NCI-H1436 treated with DMSO at 0.1 percent for 48 hours (cell line): ENCODE measurements around the gene LGR4.
A peak's percentile ranks its signal among the peaks of the same experiment; 100 is the strongest.

ENCODE experiments used
- DNase-seq: peaks from one replicate; lab custom pipeline; 2025; lab: John Stamatoyannopoulos, UW

The LGR4 gene

DNA sequence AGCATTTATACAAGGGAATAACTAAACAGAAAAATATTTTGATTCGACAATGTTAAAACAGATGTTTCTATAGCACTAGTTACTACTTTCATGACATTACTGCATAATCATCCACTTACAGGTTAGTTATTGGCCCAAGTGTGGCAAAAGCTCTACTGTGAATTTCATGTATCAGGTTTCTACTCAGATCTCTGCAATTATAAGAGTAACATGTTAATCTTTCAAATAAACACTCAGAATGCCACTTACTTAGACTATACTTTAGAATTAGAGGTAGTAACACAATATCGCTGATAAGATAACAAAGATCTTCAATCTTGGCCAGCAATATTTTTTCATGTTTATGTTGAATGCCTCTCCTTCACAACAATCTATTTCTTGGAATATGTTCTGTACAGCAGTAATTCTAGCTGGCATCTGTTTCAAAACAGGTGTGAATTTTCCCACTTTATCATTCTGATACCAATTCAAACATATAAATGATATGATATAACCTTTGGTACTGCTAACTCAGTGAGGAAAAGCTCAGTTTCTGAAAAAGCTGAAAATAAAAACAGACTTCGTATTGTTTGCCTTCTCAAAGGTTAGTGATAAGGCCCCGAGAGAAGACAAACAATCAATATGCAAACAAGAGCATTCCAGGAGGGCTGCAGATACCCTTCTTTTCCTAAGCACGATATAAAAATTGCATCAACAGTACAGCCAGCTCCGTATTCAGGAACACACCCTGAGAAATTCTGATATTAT, 98.6 kb downstream of the LGR4 start:
- no peak for DNase-seq

DNA sequence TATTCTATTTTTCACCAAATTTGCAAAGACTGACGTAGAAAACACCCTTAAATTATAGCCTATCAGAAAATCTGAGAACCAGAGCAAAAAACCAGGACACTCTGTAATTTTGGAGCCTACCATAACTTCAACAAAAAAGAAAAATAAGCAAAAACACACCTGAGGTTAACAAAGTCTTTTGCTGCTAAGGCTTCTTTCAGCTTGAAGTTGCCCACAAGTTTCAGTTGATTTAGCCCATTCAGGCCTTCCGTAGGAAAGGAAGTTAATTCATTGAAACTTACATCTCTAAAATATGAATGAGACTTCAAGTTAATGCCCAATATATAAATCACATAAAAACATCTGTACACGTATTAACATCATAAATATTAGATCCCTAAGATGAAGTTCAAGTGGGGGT, 99.2 kb downstream of the LGR4 start:
- DNase-seq, result no peak

DNA sequence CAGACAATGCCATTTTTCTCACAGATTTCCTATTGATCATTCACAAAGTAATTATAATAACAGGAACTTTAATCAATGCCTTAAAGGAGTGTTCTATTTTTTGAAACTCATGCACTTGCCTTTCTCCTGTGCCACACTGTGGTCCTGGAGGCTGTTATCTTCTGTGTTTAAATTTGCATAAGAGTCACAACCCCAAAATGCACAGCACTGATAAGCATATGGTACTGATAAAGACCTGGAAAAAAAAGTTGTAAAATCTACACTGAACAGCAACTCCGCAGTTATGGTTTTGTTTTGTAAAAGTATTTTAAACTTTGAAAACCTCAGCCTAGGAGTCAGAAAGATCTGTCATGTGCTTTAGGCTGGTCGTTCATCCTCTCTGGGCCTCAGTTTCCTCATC, 100.4 kb downstream of the LGR4 start:
- no peak for DNase-seq

- no peak for DNase-seq
Measured at GRCh38 chr11:27371489-27371888, 101.1 kb downstream of the LGR4 start.

GRCh38 chr11:27370374-27370773, 102.2 kb downstream of the LGR4 start:
- no peak for DNase-seq

GRCh38 chr11:27367881-27368280, 104.7 kb downstream of the LGR4 start:
- DNase-seq, result no peak

GRCh38 chr11:27363576-27364117, 108.9 kb downstream of the LGR4 start:
- no peak for DNase-seq

DNA sequence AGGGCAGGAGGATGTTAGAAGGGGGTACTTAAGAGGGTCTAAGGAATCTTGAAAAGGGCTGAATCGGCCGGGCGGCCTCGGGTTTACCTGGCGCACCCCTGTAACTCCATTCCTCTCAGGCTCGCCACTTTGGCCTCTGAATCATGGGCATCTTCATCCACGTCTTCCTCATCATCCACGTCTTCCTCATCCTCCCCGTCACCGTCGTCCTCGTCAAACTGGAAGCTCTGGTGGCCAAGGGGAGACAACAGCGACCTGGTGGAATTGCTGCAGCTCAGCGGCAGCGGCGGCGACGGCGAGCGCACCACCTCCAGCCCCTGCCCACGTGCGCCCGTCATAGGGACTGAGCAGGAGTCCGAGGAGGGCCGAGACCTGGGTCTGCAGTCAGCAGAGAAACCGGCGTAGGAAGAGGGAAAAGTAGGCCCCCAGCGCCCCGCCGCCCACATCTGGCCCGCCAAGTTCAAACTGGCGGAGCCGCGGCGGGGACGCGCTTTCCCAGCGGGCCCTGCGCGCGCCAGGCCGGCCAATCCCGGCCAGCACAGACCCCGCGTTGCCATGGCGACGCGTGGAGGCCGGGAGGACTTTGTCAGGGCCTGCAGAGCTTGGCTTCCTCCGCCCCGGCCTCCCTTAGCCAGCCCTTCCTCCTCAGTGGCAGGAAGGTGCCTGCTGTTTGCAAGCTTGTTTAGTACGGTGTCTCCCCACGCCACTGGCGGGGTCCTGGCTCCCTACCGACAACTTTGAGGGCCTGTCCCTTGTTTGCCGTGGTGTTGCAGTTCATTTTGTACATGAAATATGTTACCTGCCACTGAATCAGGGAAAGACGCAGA, 109.6 kb downstream of the LGR4 start, which contains the start of gene CCDC34:
Gene CCDC34 (minus strand): TSS at position 467 of the 827 bp plus-strand sequence. CDS start 21 bp downstream, at position 446.
- peak; percentile 10 for DNase-seq

- no peak for DNase-seq
Measured at GRCh38 chr11:27361649-27362431, 110.8 kb downstream of the LGR4 start.

DNA sequence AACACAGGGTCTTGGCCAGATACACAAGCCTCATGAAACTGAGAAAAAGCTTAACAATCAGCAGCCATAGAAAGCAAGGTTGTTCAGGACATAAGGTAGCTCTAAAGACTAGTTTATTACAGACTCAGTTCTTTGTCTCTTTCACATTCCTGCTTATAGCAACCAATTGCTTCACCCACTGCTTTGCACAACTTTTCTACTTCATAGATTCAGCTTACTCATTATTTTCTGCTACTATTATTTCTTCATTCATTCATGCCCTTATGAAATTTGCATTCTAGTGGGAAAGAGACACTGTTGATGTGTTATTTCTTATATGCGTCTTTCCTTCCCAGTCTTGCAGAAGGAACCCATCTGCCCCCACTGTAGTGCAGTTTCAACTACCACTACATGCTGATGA, 114.3 kb downstream of the LGR4 start:
- no peak for DNase-seq

GRCh38 chr11:27357250-27357649, 115.3 kb downstream of the LGR4 start:
- no peak for DNase-seq

GRCh38 chr11:27356624-27357222, 115.9 kb downstream of the LGR4 start:
- DNase-seq, result no peak

- no peak for DNase-seq
Measured at GRCh38 chr11:27355575-27356104, 117.0 kb downstream of the LGR4 start.

DNA sequence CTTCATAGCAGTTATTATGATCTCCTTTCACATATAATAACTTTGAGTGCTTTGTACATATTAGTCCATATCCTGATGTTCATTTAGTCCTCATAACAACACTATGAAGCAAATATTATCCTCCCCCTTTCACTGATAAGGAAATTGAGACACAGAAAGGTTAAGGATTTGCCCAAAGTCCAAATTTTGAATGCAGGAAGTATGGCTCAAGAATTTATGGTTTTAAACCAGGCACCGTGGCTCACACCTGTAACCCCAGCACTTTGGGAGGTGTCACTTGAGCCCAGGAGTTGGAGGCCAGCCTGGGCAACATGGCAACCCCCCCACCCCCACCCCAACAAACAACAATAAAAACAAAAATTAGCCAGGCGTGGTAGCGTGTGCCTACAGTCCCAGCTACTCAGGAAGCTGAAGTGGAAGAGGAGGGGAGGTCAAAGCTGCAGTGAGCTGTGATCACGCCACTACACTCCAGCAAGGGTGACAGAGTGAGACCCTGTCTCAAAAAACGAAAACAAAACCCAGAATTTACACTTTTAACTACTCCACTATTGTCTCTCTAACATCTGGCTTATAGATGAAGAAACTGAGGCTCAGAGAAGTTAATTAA, 118.1 kb downstream of the LGR4 start:
- DNase-seq, result no peak

- no peak for DNase-seq
Measured at GRCh38 chr11:27353593-27354358, 118.8 kb downstream of the LGR4 start.

GRCh38 chr11:27352781-27353180, 119.8 kb downstream of the LGR4 start:
- no peak for DNase-seq

DNA sequence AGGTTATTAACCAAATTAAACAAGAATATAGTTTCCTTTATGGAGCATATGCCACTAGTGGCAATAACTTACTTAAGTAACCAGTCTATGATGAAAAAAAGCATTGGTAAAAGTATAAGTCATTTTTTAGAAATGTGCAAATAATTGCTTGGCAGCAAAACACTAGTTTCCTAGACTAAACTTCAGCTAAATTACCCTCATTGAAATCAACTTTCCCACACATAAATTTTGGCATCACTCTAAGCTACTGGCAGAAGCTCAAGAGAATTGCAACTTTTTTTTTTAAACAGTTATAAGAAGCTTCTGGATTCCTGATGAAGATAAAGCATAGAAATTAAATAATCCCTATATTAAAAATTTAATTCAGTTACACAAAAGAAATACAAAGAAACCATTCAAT, 122.1 kb downstream of the LGR4 start:
- DNase-seq, result no peak

DNA sequence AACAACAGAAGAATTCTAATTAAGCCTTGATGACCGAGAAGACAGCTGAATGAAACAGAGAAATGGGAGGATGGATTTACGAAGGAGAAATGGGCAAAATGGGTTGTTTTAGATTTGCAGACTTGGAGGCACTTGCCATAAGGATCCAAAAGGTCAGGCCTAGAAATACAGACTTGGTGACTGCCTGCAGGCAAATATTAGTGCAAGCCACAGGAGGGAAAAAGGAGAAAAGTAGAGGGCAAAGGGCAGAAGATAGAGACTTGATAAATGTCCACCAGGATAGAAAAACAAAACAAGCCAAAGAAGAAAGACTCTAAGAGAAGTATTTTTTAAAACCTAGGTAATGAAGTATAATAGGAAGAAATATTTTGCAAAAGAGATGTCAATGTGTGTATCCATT, 122.7 kb downstream of the LGR4 start:
- DNase-seq, result no peak

- DNase-seq, result no peak
Measured at GRCh38 chr11:27348340-27348873, 124.2 kb downstream of the LGR4 start.
